Endothelial cell of umbilical vein (primary cell): Measurements from ENCODE around the gene TAMALIN. TPM values are rescaled to one million over a fixed set of nuclear protein-coding genes. Genes with fewer than 3 reads are reported as not detected.
A peak's percentile ranks its signal among the peaks of the same experiment; 100 is the strongest.

Source experiments
- BruUV-seq: library from RNA; stranded (reverse); fragments of 400-500 nt; replicated peaks from 2 replicates; lab custom pipeline; 2021; lab: Mats Ljungman, UMichigan
- CTCF ChIA-PET: fragments of 300-600, 350-600 bp; sonication (Branson Sonifier 250); formaldehyde crosslinking; loops from one replicate; lab custom pipeline; 2021; ENCODE audit warnings: antibody characterized with exemption, inconsistent platforms; lab: Charles Lee
- POLR2A ChIA-PET: fragments of 300-600, 350-600 bp; sonication (Branson Sonifier 250); formaldehyde crosslinking; loops from one replicate; lab custom pipeline; 2021; ENCODE audit warnings: antibody characterized with exemption, inconsistent platforms; lab: Charles Lee
- DNase-seq: peaks from one replicate; pipeline ENCODE4 v3.0.0-alpha.2; 2011; ENCODE audit warnings: low read depth, low spot score
- FAIRE-seq: peaks from 2 replicates; lab custom pipeline; 2011; peaks lifted over from hg19 to GRCh38; lab: Jason Lieb, UNC
- H2AFZ ChIP-seq: 2 replicates; pipeline ENCODE4 v1.6.0; 2012; ENCODE audit warnings: low read depth, low read length, control low read depth, inconsistent platforms
- H3K27ac ChIP-seq: 2 replicates; pipeline ENCODE4 v1.5.1; 2011; ENCODE audit warnings: low read depth, mild to moderate bottlenecking, control low read depth, low read length, moderate library complexity; ENCODE audit not compliant: insufficient read depth
- H3K27me3 ChIP-seq, 2 experiments: 2 replicates each; pipeline versions ENCODE4 v1.6.0 to v1.6.1; 2011; ENCODE audit warnings: low read length in 2 of 2, mixed read lengths in 1 of 2; ENCODE audit not compliant: control insufficient read depth in 2 of 2, insufficient read depth in 2 of 2
- H3K36me3 ChIP-seq, 2 experiments: 2 replicates in 1 of 2; 3 replicates in 1 of 2; pipeline ENCODE4 v1.5.1; 2011; ENCODE audit warnings: low read length in 2 of 2, mild to moderate bottlenecking in 1 of 2, moderate library complexity in 1 of 2; ENCODE audit not compliant: control insufficient read depth in 2 of 2, insufficient read depth in 2 of 2; ENCODE audit errors: extremely low read depth in 1 of 2
- H3K4me1 ChIP-seq: 3 replicates; pipeline ENCODE4 v1.5.1; 2011; ENCODE audit warnings: mild to moderate bottlenecking, low read length; ENCODE audit not compliant: control insufficient read depth, insufficient read depth; ENCODE audit errors: extremely low read depth
- H3K4me2 ChIP-seq: 2 replicates; pipeline ENCODE4 v1.6.1; 2011; ENCODE audit warnings: low read length, control low read depth, mixed read lengths; ENCODE audit not compliant: insufficient read depth
- H3K4me3 ChIP-seq, 3 experiments: fragments of 200-600 bp in 1 of 3; sonication (generic), shearing (Covaris generic) in 1 of 3; replicated peaks in 1 of 3; 2 replicates each; pipeline ENCODE4 v1.5.1; 2011 to 2016; ENCODE audit warnings: control low read depth in 3 of 3, low read length in 3 of 3, mild to moderate bottlenecking in 2 of 3, inconsistent platforms in 1 of 3, low read depth in 1 of 3, moderate library complexity in 1 of 3; ENCODE audit not compliant: insufficient read depth in 1 of 3
- H3K79me2 ChIP-seq: 2 replicates; pipeline ENCODE4 v1.6.0; 2012; ENCODE audit warnings: low read length, inconsistent platforms; ENCODE audit not compliant: control insufficient read depth, insufficient read depth
- H3K9ac ChIP-seq: replicated peaks from 2 replicates; pipeline ENCODE3; 2011; ENCODE audit warnings: low read length, control low read depth; ENCODE audit not compliant: insufficient read depth; ENCODE audit errors: extremely low read depth
- H3K9me1 ChIP-seq: replicated peaks from 3 replicates; pipeline ENCODE4 v1.6.0; 2011; ENCODE audit warnings: mild to moderate bottlenecking, low read length; ENCODE audit not compliant: control insufficient read depth, insufficient read depth; ENCODE audit errors: extremely low read depth
- H3K9me3 ChIP-seq: replicated peaks from 2 replicates; pipeline ENCODE4 v1.5.1; 2012; ENCODE audit warnings: low read length, inconsistent platforms; ENCODE audit not compliant: control insufficient read depth, insufficient read depth
- H4K20me1 ChIP-seq: replicated peaks from 2 replicates; pipeline ENCODE3; 2011; ENCODE audit warnings: mild to moderate bottlenecking, low read length; ENCODE audit not compliant: control insufficient read depth, insufficient read depth; ENCODE audit errors: extremely low read depth
- EZH2 ChIP-seq: IDR thresholded peaks from 2 replicates; pipeline ENCODE4 v1.6.1; 2012; ENCODE audit warnings: borderline replicate concordance, low read depth, mild to moderate bottlenecking, moderate library complexity, low read length, inconsistent platforms; ENCODE audit not compliant: severe bottlenecking
- FOS ChIP-seq: IDR thresholded peaks from 2 replicates; pipeline ENCODE4 v1.6.1; 2011; ENCODE audit warnings: mild to moderate bottlenecking, low read length, moderate library complexity, borderline replicate concordance; ENCODE audit not compliant: insufficient read depth
- GATA2 ChIP-seq: IDR thresholded peaks from 2 replicates; pipeline ENCODE4 v1.7.0; 2011; ENCODE audit warnings: low read depth, mild to moderate bottlenecking, moderate library complexity, mixed read lengths, low read length; ENCODE audit not compliant: insufficient read length, insufficient read depth
- JUN ChIP-seq: IDR thresholded peaks from 2 replicates; pipeline ENCODE4 v1.6.1; 2011; ENCODE audit warnings: borderline replicate concordance, low read depth; ENCODE audit not compliant: insufficient read length, insufficient read depth
- MYC ChIP-seq: IDR thresholded peaks from one replicate; pipeline ENCODE4 v1.6.1; 2011; ENCODE audit warnings: mild to moderate bottlenecking, low read depth, low read length
- POLR2A ChIP-seq: IDR thresholded peaks from 2 replicates; pipeline ENCODE4 v1.6.1; 2012; ENCODE audit warnings: low read depth, mild to moderate bottlenecking, control low read depth, low read length
- POLR2AphosphoS5 ChIP-seq: IDR thresholded peaks from 2 replicates; pipeline ENCODE4 v1.6.1; 2012; ENCODE audit warnings: low read depth, mild to moderate bottlenecking, control low read depth, low read length, moderate library complexity; ENCODE audit not compliant: insufficient read depth
- dilution Hi-C: fragments of 300-500 bp; cut with MboI; formaldehyde crosslinking; loops from one replicate; pipeline ENCODE4 v1.15.0; 2019; ENCODE audit warnings: low sequenced_read_pairs; ENCODE audit not compliant: extremely low pct_ligation_motif_present
- intact Hi-C: fragments of 100-400 bp; cut with micrococcal nuclease; formaldehyde crosslinking; loops from one replicate; pipeline ENCODE4 v1.10.0; 2022
- polyA plus RNA-seq, 4 experiments: library from polyadenylated mRNA; depleted of rRNA in 3 of 4; stranded (reverse) in 3 of 4; unstranded in 1 of 4; fragments of >200 nt; gene quantifications; 2 replicates each; pipeline versions ENCODE4 v1.2.1 to v1.2.3, GENCODE V29; 2011 to 2012; ENCODE audit warnings: missing spikeins in 1 of 4
- total RNA-seq: library from RNA; stranded (reverse); gene quantifications from 2 replicates; pipeline ENCODE4 v1.2.3, GENCODE V29; 2021
- TF ChIP-seq, protein P1 (sequence below), 2 donors: IDR thresholded peaks; 1 replicate in 1 of 2; 2 replicates in 1 of 2; pipeline ENCODE4 v1.5.1; 2011; ENCODE audit warnings: low read length in 2 of 2, mild to moderate bottlenecking in 2 of 2, moderate library complexity in 2 of 2, control low read depth in 1 of 2, inconsistent platforms in 1 of 2, low read depth in 1 of 2; ENCODE audit not compliant: insufficient read depth in 1 of 2; ENCODE audit errors: extremely low read depth in 1 of 2
- TF ChIP-seq, protein P2 (sequence below): IDR thresholded peaks from 2 replicates; pipeline ENCODE4 v1.6.1; 2011; ENCODE audit not compliant: insufficient read depth, insufficient read length

The TAMALIN gene
- total and polyA plus RNA-seq, 2 donors (not counting 3 experiments of a cell fraction or from before 2014, with no cell fraction given), result 53.3 to 87.5 TPM

DNA sequence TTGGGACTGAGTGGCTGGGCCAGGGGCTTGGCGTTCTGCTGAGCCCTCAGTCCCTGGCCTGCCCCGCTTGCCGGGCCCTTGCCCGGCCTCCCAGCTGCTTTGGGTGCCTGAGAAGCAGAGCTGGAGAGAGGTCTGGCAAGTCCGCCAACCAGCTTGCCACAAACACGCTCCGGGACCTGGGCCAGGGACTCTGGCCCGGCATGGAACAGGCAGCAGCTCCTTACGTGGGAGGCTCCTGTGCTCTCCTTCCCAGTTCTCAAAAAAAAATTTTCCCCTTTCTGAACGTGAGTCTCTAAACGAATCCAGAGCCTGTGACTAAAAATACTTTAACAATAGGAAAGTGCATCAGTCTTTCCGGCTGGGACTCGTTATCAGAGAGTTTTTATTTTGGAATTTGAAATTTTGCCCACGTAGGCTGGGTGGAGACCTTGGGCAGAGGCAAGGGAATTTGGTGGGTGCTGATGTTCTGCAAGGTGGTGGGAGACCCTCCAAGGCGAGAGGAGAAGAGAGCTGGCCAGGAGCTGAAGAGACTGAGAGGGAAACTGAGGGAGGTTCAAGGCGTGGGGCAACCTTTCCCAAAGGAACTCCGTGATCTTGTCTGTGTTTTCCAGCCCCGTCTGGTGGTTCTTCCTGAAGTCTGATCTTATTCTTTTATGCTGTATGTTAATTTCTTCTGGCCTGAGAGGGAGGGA, 37.7 kb downstream of the TAMALIN start:
- Histone ChIP-seq H3K4me2 (peak overlapping the region; percentile 62), H3K27ac (peak overlapping the region; percentile 75), H3K36me3 (no peaks in the 10 kb centered on the region), H3K9me3 (no peaks in the 10 kb centered on the region), H3K27me3 (no peaks in the 10 kb centered on the region), H2AFZ (peak overlapping the region; percentile 28), H3K4me1 (peaks cover 25% of the 10 kb centered on the region), H3K9me1 (no peaks in the 10 kb centered on the region), H4K20me1 (no peaks in the 10 kb centered on the region), H3K79me2 (no peaks in the 10 kb centered on the region), H3K4me3 (no peak overlapping the region), H3K9ac (peak overlapping the region; percentile 41)
- no TSS peak for BruUV-seq
- FAIRE-seq, result peak; percentile 84
- dilution Hi-C loops, result no loop called here
- intact Hi-C loops, result no loop called here
- CTCF ChIA-PET, result interaction anchor here (0.7 to 8.7 kb wide), 8 partner anchors 12 to 76 kb away, joined by 3 to 67 read pairs (median 6); partner anchors contain the start of gene ATG101
- TF ChIP-seq, protein P1, sequence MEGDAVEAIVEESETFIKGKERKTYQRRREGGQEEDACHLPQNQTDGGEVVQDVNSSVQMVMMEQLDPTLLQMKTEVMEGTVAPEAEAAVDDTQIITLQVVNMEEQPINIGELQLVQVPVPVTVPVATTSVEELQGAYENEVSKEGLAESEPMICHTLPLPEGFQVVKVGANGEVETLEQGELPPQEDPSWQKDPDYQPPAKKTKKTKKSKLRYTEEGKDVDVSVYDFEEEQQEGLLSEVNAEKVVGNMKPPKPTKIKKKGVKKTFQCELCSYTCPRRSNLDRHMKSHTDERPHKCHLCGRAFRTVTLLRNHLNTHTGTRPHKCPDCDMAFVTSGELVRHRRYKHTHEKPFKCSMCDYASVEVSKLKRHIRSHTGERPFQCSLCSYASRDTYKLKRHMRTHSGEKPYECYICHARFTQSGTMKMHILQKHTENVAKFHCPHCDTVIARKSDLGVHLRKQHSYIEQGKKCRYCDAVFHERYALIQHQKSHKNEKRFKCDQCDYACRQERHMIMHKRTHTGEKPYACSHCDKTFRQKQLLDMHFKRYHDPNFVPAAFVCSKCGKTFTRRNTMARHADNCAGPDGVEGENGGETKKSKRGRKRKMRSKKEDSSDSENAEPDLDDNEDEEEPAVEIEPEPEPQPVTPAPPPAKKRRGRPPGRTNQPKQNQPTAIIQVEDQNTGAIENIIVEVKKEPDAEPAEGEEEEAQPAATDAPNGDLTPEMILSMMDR (IDR thresholded peaks at IDR 0.05; ENCODE audit: extremely low read depth in 1 of 2, insufficient read depth in 1 of 2, low read depth in 1 of 2, low read length in 2 of 2), result no peak
- peak; percentile 26 for TF ChIP-seq JUN
- POLR2A ChIA-PET, result interaction anchor here (0.6 to 1.1 kb wide), 4 partner anchors 12 to 74 kb away, joined by 3 to 5 read pairs (median 4); partner anchors contain the start of gene ATG101
- peak; percentile 70 for DNase-seq

DNA sequence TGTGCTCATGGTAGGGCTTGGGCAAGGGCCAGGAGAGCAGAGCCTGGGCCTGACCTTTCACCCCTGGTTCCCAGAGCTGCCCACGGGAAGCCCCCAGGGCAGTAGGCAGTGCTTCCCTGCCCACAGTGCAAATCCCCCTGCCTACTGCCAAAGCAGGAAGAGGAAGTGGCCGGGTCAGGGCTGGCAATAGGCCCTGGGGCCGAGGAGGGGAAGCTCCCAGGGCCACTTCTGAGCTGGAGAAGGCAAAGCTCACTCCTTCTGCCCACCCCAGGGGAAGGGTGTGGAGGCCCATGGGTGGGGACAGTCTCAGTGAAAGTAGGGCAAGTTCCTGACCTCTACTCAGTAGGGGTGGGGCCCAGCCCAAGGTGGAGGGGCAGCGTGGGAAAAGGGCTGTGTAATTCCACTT, 39.1 kb downstream of the TAMALIN start:
- FAIRE-seq, result no peak
- dilution Hi-C loops, result no loop called here

More for the DNA sequence above, 39.1 kb downstream of the TAMALIN start:
- Histone ChIP-seq H3K4me3 (no peak overlapping the region), H3K4me1 (peaks cover 34% of the 10 kb centered on the region), H4K20me1 (no peaks in the 10 kb centered on the region), H3K27ac (peak overlapping the region; percentile 75), H3K9me3 (no peaks in the 10 kb centered on the region), H3K79me2 (no peaks in the 10 kb centered on the region), H3K9me1 (no peaks in the 10 kb centered on the region), H2AFZ (peak overlapping the region; percentile 41), H3K27me3 (no peaks in the 10 kb centered on the region), H3K4me2 (no peak overlapping the region), H3K36me3 (no peaks in the 10 kb centered on the region), H3K9ac (no peak overlapping the region)
- intact Hi-C loops, result no loop called here
- POLR2A ChIA-PET, result interaction anchor here (0.6 kb wide), 1 partner anchor 39 kb away, joined by 3 read pairs; no protein-coding TSS in a partner anchor
- no TSS peak for BruUV-seq
- DNase-seq, result peak; percentile 42
- CTCF ChIA-PET, result interaction anchor here (0.9 to 3.7 kb wide), 4 partner anchors 11 to 23 kb away, joined by 3 to 29 read pairs (median 6); no protein-coding TSS in a partner anchor
- TF ChIP-seq POLR2AphosphoS5 (no peak), POLR2A (no peak), EZH2 (no peak), MYC (no peak), FOS (no peak), GATA2 (no peak)
- TF ChIP-seq, protein P2, sequence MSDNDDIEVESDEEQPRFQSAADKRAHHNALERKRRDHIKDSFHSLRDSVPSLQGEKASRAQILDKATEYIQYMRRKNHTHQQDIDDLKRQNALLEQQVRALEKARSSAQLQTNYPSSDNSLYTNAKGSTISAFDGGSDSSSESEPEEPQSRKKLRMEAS, result no peak
- TF ChIP-seq, protein P1 (IDR thresholded peaks at IDR 0.05; ENCODE audit: extremely low read depth in 1 of 2, insufficient read depth in 1 of 2, low read depth in 1 of 2, low read length in 2 of 2), result no peak
